Pancreas (tissue), 10 donors: ENCODE data around the gene ZMIZ1. TPM values are rescaled to one million over a fixed set of nuclear protein-coding genes. Genes with fewer than 3 reads are reported as not detected.

Source experiments
- ATAC-seq, 4 donors: fragments of 200-7000 bp; cut with Tn5 transposase; one replicate each; pipeline versions ENCODE4 v1.8.0 to v1.9.1; 2020; ENCODE audit warnings: mild to moderate bottlenecking in 4 of 4, moderate library complexity in 4 of 4
- DNase-seq, 6 donors: peaks; one replicate each; pipeline ENCODE4 v3.0.0-alpha.2; 2020
- FAIRE-seq: peaks from 2 replicates; lab custom pipeline; 2012; peaks lifted over from hg19 to GRCh38; lab: Jason Lieb, UNC
- H3K27ac ChIP-seq, 4 donors: fragments of 200-600 bp; sonication (generic); 1 replicate in 3 of 4; 2 replicates in 1 of 4; pipeline versions ENCODE4 v1.5.0 to v1.8.0; 2020
- H3K27me3 ChIP-seq, 4 donors: fragments of 200-600 bp; one replicate each; pipeline ENCODE4 v1.8.0; 2021
- H3K36me3 ChIP-seq, 3 donors: fragments of 200-600 bp; sonication (generic) in 1 of 3; one replicate each; pipeline versions ENCODE4 v1.5.0 to v1.8.0; 2020 to 2021
- H3K4me1 ChIP-seq, 3 donors: fragments of 200-600 bp; one replicate each; pipeline ENCODE4 v1.8.0; 2021
- H3K4me3 ChIP-seq, 4 donors: fragments of 200-600 bp; sonication (generic) in 2 of 4; one replicate each; pipeline versions ENCODE4 v1.5.0 to v1.8.0; 2020 to 2021
- H3K9me3 ChIP-seq, 4 donors: fragments of 200-600 bp; one replicate each; pipeline ENCODE4 v1.8.0; 2021
- WGBS, 2 donors: extraction: QIAGEN DNeasy Blood & Tissue Kit; methylation state at CpG; one replicate each; pipeline ENCODE4 v1.1.7; 2013; 5-methylcytosine and 5-hydroxymethylcytosine counted together
- intact Hi-C, 3 donors: fragments of 100-400 bp; cut with DNase I; formaldehyde crosslinking; loops; one replicate each; pipeline versions ENCODE4 v1.11.1 to v1.14.2; 2022
- polyA plus RNA-seq, 2 donors: library from polyadenylated mRNA; stranded (reverse); fragments of 200-250 nt; gene quantifications; one replicate each; pipeline ENCODE4 v1.2.3, GENCODE V29; 2013
- total RNA-seq, 6 donors: library from RNA; stranded (reverse); fragmentation: NEBNext Ultra II Directional in 4 of 6; extraction: Animal tissue kit (Norgen Biotek cat#: 25700) in 4 of 6; gene quantifications; one replicate each; pipeline versions ENCODE4 v1.2.1 to v1.2.4, GENCODE V29; 2021 to 2023
- TF ChIP-seq, protein P1 (sequence below), 4 donors: fragments of 200-600 bp; sonication (generic) in 3 of 4; IDR thresholded peaks; one replicate each; pipeline versions ENCODE4 v1.5.0 to v1.8.0; 2021; ENCODE audit warnings: antibody characterized with exemption in 4 of 4
- donor health status: healthy with polysubstance abuse.
- donor health status: DM: no; HTN: no; CAD: no; lungs with moderate emphysema.
- donor health status: DM: no; HTN: no; CAD: no.
- donor health status: control.
- donor health status: control.
- donor health status: Bipolar disorder and iron deficiency.
- donor health status: DM: yes; HTN: yes; CAD: no.
- donor health status: DM: no; HTN: no; CAD: no.
- donor health status: DM: no; HTN: no; CAD: no.
- donor health status: DM: yes; HTN: yes; CAD: no.

The ZMIZ1 gene
- total and polyA plus RNA-seq, 8 donors, result 14.5 to 45.0 (median 21.9) TPM

DNA sequence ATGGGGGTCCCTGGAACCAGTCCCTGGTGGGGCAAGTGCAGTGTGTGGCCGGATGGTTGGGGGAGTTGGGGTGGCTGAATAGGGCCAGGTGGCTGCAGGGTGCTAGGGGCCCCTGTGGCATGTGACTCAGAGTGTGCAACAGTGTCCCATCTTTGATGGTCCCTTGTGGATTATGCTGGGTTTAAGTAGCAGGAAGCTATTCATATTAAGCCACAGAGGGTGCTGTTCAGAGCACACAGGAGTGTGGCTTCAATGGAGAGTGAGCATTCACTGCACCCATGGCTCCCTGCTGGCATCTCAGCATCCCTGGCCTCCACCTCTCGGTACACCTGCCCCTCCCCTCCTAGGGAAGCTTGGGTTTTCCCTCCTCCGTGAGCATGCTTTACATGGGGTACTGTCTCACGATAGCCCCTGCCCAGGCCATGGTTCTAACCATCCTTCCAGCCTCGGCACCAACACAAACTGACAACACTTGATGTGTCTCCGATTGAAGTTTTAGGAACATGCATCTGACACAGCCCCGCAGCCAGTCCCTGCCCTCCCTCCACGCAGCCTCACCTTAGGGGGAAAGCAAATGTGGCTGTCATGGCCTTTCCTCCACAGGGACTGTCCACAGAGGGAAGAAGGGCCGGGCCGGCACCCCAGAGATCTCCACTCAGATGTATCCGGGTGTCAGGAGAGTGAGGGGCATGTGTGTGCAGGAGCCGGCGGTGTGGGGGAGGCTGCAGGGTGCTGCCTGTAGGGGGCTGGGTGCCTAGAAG is 248.1 kb downstream of the ZMIZ1 start:
- WGBS, 2 donors, result 44 to 55% methylated on average over 13 of the region's 13 CpGs
- FAIRE-seq, result no peak

GRCh38 chr10:79318369-79318768 is 249.6 kb downstream of the ZMIZ1 start:
- ATAC-seq (no peak), DNase-seq (peak in 3 of 6 donors; percentile 20 to 34 (median 32)), FAIRE-seq (no peak)
- Histone ChIP-seq H3K27me3 (no peaks in the 10 kb centered on the region), H3K27ac (no peak overlapping the region), H3K9me3 (no peaks in the 10 kb centered on the region), H3K36me3 (peaks cover 0 to 6% (median 0%) of the 10 kb centered on the region in 3 donors), H3K4me3 (no peak overlapping the region), H3K4me1 (no peaks in the 10 kb centered on the region)
- WGBS, 2 donors, result 91 to 97% methylated on average over 5 of the region's 5 CpGs
- TF ChIP-seq, protein P1, sequence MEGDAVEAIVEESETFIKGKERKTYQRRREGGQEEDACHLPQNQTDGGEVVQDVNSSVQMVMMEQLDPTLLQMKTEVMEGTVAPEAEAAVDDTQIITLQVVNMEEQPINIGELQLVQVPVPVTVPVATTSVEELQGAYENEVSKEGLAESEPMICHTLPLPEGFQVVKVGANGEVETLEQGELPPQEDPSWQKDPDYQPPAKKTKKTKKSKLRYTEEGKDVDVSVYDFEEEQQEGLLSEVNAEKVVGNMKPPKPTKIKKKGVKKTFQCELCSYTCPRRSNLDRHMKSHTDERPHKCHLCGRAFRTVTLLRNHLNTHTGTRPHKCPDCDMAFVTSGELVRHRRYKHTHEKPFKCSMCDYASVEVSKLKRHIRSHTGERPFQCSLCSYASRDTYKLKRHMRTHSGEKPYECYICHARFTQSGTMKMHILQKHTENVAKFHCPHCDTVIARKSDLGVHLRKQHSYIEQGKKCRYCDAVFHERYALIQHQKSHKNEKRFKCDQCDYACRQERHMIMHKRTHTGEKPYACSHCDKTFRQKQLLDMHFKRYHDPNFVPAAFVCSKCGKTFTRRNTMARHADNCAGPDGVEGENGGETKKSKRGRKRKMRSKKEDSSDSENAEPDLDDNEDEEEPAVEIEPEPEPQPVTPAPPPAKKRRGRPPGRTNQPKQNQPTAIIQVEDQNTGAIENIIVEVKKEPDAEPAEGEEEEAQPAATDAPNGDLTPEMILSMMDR (IDR thresholded peaks at IDR 0.05), result no peak
- intact Hi-C loops, result no loop called here

More for the DNA sequence above, 248.1 kb downstream of the ZMIZ1 start:
- Histone ChIP-seq H3K36me3 (peaks cover 0 to 19% (median 0%) of the 10 kb centered on the region in 3 donors), H3K4me1 (no peaks in the 10 kb centered on the region), H3K27me3 (no peaks in the 10 kb centered on the region), H3K27ac (no peak overlapping the region), H3K9me3 (no peaks in the 10 kb centered on the region), H3K4me3 (no peak overlapping the region)
- intact Hi-C loops, result no loop called here
- TF ChIP-seq, protein P1 (IDR thresholded peaks at IDR 0.05), result no peak
- peak in 3 of 4 donors; percentile 6 to 21 (median 15) for ATAC-seq
- DNase-seq, result peak in 3 of 6 donors; percentile 28 to 57 (median 52)

DNA sequence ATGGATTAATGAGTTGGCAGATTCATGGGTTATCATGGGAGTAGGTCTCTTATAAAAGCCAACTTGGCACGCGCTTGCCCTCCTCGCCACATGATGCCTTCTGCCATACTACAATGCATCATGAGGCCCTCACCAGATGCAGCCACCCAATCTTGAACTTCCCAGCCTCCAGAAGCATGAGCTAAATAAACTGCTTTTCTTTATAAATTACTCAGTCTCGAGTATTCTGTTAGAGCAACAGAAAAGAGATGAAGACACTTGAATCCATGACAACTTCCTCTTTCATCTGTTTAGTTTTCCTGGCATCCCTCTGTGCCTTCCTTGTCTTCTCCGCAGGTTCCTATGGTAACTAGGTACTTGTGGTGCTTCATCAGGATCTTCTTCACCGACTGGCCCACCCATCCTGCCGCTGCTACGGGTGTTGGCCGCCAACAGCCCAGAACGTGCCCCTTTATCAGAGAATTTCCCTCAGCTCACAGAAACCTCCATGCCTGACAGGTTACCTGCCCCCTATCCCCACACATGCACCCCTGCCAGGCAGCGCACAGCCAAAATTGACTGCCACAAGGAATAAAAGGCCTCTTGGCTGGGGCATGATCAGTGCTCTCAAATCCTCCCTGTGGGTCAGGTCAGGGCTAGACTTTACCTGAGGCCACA is 250.5 kb downstream of the ZMIZ1 start:
- Histone ChIP-seq H3K9me3 (no peaks in the 10 kb centered on the region), H3K4me3 (no peak overlapping the region), H3K4me1 (no peaks in the 10 kb centered on the region), H3K27me3 (no peaks in the 10 kb centered on the region), H3K27ac (no peak overlapping the region), H3K36me3 (no peaks in the 10 kb centered on the region)
- FAIRE-seq (no peak), DNase-seq (peak in 3 of 6 donors; percentile 5 to 41 (median 22)), ATAC-seq (no peak)
- TF ChIP-seq, protein P1 (IDR thresholded peaks at IDR 0.05), result no peak
- intact Hi-C loops, result no loop called here
- 81 to 88% methylated on average over 11 of the region's 11 CpGs for WGBS, 2 donors

- TF ChIP-seq, protein P1 (IDR thresholded peaks at IDR 0.05), result no peak
- 94 to 95% methylated on average over 2 of the region's 2 CpGs for WGBS, 2 donors
- FAIRE-seq, result no peak
- no peak for DNase-seq
- Histone ChIP-seq H3K4me3 (no peak overlapping the region), H3K27me3 (no peaks in the 10 kb centered on the region), H3K27ac (no peak overlapping the region), H3K9me3 (no peaks in the 10 kb centered on the region), H3K36me3 (no peaks in the 10 kb centered on the region), H3K4me1 (no peaks in the 10 kb centered on the region)
- intact Hi-C loops, result no loop called here
- no peak for ATAC-seq
Observed at GRCh38 chr10:79320316-79320715, 251.6 kb downstream of the ZMIZ1 start.
